Islet of Langerhans (tissue), 1 donor: ENCODE data around the gene THEM4.

Source experiments
- FAIRE-seq: peaks from one replicate; lab custom pipeline; 2011; peaks lifted over from hg19 to GRCh38; lab: Jason Lieb, UNC

THEM4 gene

DNA sequence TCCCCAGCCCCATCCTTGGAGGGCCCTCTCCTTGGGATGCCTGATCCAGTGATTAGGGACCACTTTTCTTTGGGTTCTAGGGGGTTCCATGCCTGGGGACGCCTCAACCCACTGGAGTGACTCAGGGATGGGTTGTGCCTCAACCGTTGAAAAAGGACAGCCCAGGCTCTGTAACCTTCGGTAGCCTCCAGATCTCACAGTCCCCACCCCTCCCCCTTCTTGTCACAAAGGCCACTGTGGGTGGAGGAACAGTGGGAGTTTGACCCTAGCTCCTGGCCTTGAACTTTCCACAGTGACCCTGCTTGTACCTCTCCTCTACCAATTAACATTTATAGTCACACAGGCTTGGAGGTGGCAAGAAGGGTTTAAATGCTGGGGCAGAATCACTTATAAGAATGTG is 75.1 kb downstream of the THEM4 start:
- FAIRE-seq: no peak

DNA sequence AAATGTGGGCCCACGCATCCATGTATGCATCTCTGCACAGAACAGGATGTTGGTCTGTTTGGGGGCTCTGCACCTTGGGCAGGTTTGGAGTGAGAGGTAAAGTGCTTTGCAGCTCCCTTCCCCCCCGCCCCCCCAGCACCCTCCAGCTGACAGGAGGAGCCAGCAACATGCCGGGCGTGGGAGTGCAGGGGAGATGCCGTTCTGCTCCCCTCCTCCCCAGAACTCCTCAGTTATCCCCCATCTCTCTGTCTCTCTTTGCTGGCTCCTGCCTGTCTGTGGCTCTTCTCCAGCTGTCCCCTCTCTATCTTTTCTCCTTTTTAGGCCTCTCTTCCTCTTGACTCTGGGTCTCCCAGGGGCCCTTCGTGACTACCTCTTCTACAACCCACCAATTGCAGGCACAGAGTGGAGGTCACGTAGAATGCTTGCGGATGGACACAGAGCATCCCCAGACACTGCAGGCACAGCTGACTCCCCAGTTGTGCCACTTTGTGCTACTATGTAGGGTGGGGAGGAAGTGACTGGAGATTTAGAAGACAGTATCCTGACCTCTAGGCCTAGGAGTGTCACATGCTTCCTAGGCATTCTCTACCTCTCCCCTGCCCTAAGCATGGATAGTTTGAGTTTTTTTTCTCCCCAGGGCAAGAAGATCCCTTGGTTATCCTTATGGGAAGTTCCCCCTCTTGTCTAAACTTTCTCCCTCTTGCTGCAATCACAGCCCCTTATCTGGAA is 76.0 kb downstream of the THEM4 start:
- FAIRE-seq: no peak

DNA sequence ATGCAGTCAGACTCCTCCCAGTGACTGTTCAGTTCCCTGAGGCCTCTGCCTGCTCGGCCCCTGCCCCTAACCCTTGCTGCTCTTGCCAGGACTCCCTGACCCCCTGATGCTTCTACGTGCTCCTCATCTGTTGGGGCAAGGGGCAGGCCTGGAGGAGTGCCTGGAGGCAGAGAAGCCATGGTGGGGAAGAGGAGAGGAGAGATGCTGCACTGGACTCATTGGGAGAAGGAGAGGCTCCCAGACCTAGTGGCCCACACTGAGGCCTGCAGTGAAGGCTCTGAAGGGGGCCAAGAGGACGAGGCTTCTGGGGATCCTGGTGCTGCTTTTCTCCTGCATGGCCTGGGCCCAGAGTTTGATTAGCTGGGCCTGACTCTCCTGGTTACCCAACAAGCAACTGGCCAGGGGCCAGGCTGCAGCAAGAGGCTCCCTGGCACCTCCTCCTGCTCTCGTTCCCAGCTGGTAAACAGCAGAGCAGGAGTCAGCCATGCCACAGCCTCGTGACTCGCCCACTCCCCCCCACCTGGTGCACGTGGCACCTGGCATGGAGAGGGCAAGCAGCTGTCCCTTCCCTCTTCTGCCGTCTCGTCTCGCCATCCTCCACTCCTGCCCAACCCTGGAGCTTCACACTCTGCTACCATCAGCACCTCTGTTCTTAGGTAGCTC is 76.9 kb downstream of the THEM4 start:
- FAIRE-seq: peak; percentile 84

DNA sequence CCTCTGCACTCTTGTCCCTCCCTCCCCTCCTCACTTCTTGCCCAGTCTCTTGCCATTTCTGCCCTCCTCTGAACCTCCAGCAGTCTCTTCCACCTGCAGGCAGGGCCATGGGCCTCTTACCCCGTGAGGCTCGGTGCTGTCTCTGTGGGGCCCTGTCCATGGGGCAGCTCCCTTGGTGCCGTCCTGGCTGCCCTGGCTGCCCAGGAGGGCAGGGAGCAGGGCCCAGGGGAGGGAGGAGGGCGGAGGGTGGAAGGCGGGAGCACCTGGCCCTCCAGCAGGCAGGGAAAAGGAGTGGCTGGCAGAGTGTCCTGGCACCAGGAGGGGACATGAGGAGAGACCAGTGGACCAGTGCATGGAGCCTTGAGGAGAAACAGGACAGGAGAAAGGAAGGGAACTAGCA is 77.7 kb downstream of the THEM4 start, which contains the start of gene RORC:
Gene RORC (minus strand): TSS at position 198 of the 400 bp plus-strand sequence. CDS start 38 bp downstream, at position 160.
- FAIRE-seq: no peak

GRCh38 chr1:151831256-151831591 is 78.1 kb downstream of the THEM4 start:
- FAIRE-seq: no peak

DNA sequence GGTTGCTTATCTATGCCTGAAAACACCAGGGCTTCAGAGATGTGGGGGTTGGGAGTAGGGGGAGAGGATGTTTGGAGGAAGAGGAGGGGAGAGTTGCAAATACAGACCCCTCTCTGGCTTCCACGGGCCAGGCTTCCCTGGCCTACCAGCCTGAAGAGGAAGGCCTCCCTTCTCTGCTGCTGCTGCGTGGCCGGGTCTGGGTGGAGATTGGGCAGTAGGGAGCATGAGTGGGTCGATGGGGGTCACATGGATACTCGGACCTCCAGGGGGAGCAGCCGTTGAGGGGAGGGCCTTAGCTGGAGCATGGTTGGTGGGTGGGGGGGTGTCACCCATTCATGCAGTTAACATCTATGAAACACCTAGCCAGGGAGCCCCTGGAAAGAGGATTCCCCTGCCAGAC is 79.3 kb downstream of the THEM4 start:
- FAIRE-seq: no peak

DNA sequence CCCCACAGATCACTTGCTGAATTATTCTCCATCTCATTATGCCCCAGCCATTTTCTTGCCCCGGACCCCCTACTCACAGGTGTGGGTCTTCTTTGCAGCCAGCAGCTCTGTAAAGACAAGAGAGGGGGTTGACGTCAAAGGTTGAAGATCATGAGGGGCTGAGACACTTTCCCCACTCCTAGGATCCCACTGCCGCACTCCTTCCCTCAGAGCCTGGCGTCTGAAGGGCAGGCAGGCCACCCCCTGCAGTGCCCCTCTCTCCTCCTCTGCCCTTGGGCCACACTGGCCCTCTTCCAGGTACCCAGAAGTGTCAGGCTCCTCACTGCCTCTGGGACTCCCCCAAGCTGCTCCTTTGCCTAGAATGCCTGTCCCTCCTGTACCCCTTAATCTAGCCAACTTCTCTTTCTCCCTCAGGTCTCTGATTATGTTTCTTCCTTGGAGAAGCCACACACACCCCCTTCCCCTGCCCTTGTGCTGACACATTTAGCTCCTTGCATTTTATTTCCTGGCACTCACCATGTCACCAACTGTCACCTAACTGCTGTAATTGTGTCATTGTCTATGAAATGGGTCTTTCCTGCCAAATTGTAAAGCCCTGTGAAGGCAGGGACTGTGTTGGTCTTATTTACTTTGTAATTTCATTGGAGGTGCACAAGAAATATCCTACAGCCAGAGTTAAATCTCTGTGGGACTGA is 79.8 kb downstream of the THEM4 start:
- FAIRE-seq: no peak

GRCh38 chr1:151828921-151829320 is 80.4 kb downstream of the THEM4 start:
- FAIRE-seq: no peak

DNA sequence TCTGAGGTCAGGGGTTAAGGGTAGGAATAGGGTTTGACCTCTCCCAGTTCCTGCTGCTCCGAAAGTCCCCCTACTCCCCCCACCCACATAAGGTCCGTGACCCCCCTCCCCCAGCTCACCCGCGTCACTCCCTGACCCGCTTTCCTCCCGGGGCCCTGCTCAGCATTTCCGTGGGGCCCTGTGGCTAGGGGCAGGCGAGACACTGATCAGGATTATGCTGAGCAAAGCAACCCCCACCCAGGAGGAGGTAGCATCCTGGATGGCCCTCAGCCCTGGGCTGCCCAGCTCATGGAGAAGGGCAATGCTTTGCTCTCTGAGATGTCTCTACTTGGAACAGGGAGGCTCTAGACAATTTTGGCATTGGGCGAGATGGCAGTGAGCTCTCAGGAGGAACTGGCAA is 81.5 kb downstream of the THEM4 start:
- no peak for FAIRE-seq

DNA sequence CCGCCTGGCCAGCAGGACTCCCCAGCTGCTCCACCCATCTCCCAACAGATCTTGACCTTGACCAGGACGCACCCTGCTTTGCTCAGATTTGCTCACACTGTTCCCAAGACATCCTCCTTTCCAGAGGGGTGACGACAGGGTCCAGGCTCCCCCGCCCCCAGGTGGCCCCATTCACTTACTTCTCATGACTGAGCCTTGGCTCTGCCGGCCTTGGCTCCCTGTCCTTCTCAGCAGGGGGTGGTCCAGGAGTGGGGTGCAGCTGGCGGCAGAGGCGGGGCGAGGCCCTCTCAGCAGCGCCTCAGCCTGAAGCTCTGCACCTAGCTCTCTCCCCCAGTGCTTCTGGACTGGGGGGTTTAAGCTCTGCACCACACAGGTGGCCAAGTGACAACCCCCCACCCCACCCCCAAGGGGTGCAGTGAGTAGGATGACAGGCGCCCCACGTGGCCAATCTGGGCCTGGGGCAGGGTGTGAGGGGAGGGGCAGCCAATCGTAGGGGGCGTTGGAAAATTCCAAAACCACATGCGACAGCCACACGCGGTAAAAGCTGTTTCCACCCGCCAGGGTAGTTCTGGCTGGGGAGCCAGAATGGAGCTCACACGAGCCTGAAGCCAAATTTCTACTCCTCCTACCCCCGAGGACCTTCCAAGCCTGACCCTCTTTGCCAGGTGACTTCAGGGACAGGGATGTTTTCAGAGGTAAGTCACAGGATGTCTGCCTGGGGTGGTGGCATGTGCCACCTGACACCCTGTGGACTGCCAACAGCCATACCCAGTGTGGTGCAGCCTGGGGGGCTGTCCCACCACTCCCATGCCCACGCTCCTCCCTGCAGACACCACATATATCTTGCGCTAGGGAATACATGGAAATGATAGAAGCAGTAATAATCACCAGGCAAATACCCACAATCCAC is 83.3 kb downstream of the THEM4 start:
- no peak for FAIRE-seq

DNA sequence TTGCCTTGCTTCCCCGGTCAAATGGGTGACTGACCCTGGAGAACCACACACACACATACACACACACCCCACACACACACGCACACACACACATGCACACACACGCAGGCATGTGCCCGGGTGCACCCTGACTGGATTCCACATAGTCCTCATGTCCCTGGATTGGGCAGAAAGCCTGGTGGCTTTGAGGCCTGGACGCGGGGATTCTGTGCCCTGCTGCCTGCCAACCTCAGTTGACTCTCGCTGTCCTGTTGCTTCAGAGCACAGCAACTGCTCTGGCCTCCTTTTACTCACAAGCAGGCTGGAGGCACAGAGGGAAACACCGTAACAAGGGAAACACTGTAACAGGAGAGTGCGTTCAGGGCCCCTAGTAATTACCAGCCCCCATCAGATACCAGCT is 84.1 kb downstream of the THEM4 start:
- no peak for FAIRE-seq
